ENCODE measurements around the gene MYO3B. TPM values are rescaled to one million over a fixed set of nuclear protein-coding genes. Genes with fewer than 3 reads are reported as not detected.

The MYO3B gene
- polyA plus RNA-seq, 1 donor = 0.30 TPM

DNA sequence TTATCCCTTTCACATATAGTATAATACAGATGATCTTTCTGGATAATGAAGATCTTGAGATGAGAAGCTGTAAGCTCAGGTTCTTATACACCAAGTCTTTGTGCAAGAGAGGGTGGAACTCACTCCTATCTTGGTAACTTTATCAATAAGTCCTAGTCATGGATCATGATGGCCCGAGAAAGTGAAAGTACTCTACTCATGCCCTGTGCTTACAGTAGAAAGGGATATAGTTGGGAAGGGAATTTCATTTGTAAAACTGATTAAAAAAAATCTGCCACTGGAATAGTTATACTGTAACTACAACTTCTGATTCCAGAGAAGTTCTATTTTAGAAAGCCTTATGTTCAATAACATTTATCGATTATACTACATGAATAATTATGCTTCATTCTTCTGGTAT, 51.8 kb downstream of the MYO3B start:
- H3K36me3 ChIP-seq (ENCODE audit: control insufficient read depth, insufficient read depth, low read length) = no peaks in the 10 kb centered on the region
- H3K27me3 ChIP-seq (ENCODE audit: control insufficient read depth, insufficient read depth, low read length) = peaks cover 2% of the 10 kb centered on the region
- H3K4me3 ChIP-seq (ENCODE audit: low read length) = no peak overlapping the region
- no peaks in the 10 kb centered on the region for H3K9me3 ChIP-seq (ENCODE audit: control insufficient read depth, low read depth, low read length)
- H3K27ac ChIP-seq (ENCODE audit: low read length) = no peak overlapping the region
- H3K4me1 ChIP-seq (ENCODE audit: control insufficient read depth, insufficient read depth, low read length) = no peaks in the 10 kb centered on the region
- 93% methylated on average over 2 of the region's 2 CpGs for WGBS (ENCODE audit: insufficient coverage, low lambda C conversion rate)
- DNase-seq = no peak

DNA sequence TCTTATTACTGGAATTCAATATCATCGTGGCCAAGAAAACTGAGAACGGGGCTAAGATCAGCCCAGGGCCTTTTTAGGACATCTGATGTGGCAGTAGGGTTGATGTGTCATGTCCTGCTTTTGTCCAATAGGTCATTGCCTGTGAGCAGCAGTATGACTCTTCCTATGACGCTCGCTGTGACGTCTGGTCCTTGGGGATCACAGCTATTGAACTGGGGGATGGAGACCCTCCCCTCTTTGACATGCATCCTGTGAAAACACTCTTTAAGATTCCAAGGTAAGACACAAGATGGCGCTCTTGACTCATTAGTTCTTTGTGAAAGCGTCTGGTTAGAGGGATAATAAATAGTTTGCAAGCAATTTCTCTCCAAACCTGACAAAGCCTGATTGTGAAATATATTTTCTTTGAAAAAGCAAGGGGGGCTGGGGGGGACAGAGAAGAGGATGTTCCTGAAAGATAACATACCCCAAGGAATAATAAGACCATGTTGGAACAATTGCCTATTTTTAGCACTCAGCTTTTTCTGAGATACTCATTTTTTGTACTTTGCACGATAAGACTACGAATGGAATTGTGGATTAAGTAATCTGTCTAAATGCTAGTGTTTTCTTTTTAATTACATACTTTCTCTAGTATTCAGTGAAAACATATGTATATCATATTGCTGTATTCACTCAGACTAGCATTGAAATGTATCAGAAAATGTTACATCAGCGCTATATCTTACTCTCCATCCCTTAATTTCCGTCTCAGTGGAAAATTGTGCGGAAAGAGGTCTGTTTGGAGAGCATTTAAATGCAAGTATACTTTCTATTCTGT, 58.1 kb downstream of the MYO3B start:
- H3K27me3 ChIP-seq (ENCODE audit: control insufficient read depth, insufficient read depth, low read length) = peaks cover 17% of the 10 kb centered on the region
- no peak overlapping the region for H3K4me3 ChIP-seq (ENCODE audit: low read length)
- WGBS (ENCODE audit: insufficient coverage, low lambda C conversion rate) = 100% methylated on average over 1 of the region's 12 CpGs
- no peaks in the 10 kb centered on the region for H3K9me3 ChIP-seq (ENCODE audit: control insufficient read depth, low read depth, low read length)
- H3K27ac ChIP-seq (ENCODE audit: low read length) = no peak overlapping the region
- H3K36me3 ChIP-seq (ENCODE audit: control insufficient read depth, insufficient read depth, low read length) = no peaks in the 10 kb centered on the region
- H3K4me1 ChIP-seq (ENCODE audit: control insufficient read depth, insufficient read depth, low read length) = no peaks in the 10 kb centered on the region
- peak; percentile 9 to 25 for DNase-seq

DNA sequence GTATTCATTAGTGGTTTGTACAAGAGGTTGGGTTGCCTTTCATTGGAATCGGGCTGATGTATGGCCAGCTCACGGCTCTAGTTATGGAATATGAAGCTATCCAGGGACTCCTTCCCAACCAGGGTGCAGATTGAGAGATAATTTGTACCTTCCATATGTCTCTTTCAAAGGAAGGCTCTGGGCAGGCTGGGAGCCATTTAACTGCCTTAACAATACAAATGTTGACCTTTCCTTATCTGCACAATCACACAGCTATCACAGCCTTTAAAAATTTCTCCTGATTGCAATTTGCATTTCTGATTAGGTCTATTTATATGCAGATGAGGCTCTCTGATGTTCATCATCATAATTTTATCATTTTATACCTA, 58.7 kb downstream of the MYO3B start:
- Histone ChIP-seq H3K9me3 (ENCODE audit: control insufficient read depth, low read depth, low read length) (no peaks in the 10 kb centered on the region), H3K27me3 (ENCODE audit: control insufficient read depth, insufficient read depth, low read length) (peaks cover 22% of the 10 kb centered on the region), H3K4me1 (ENCODE audit: control insufficient read depth, insufficient read depth, low read length) (no peaks in the 10 kb centered on the region), H3K4me3 (ENCODE audit: low read length) (no peak overlapping the region), H3K27ac (ENCODE audit: low read length) (no peak overlapping the region), H3K36me3 (ENCODE audit: control insufficient read depth, insufficient read depth, low read length) (no peaks in the 10 kb centered on the region)
- no CpG with 5 or more reads among the region's 2 CpGs for whole genome bisulfite sequencing (ENCODE audit: insufficient coverage, low lambda C conversion rate)
- DNase-seq = no peak

DNA sequence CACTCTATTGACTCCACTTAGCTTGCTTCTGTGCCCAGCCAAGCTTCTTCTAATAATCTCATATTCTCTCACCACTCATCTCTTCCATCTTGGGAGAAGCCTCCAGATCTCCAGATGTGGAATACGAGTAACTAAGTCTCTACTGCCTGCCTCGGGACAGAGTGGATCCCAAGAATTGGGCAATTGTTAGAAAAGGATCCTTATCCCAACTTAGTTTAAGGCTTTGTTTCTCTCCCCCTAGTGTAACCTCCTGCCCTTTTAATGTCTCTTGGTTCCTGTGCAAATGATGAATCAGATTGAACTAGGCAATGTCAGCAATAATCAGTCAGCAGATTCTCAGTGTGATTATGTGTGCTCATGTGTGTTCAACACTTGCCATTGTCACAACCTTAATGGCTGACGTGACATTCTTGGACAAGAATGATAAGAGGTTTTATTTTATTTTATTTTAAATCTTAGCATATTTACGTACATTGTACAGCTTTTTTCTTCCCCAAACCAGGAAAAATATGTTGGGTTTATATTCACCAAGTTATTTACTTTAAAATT, 59.7 kb downstream of the MYO3B start:
- WGBS (ENCODE audit: insufficient coverage, low lambda C conversion rate) = 73% methylated on average over 2 of the region's 4 CpGs

DNA sequence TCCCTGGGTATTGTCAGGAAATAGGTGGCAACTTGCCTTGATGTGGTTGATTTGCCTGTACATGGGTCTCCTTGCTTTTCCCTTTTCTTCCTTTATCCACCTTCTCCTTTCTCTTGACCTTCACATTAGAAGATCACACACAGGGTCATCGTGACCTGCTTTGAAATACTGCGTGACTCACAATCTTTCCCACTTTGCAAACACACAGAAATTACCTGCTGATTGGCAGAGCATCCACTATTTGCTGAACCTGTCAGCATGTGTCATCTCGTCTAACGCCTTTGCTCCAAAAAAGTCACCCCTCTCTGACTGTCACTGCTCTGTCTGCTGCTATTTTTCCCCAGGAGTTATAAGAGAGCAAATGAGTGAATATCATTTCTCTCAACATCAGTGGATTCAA, 60.8 kb downstream of the MYO3B start:
- Histone ChIP-seq H3K27me3 (ENCODE audit: control insufficient read depth, insufficient read depth, low read length) (peaks cover 32% of the 10 kb centered on the region), H3K4me3 (ENCODE audit: low read length) (no peak overlapping the region), H3K27ac (ENCODE audit: low read length) (no peak overlapping the region), H3K36me3 (ENCODE audit: control insufficient read depth, insufficient read depth, low read length) (no peaks in the 10 kb centered on the region), H3K4me1 (ENCODE audit: control insufficient read depth, insufficient read depth, low read length) (no peaks in the 10 kb centered on the region), H3K9me3 (ENCODE audit: control insufficient read depth, low read depth, low read length) (no peaks in the 10 kb centered on the region)
- WGBS (ENCODE audit: insufficient coverage, low lambda C conversion rate) = 0% methylated on average over 2 of the region's 4 CpGs
- no peak for DNase-seq

More for the DNA sequence above, 59.7 kb downstream of the MYO3B start:
- H3K4me1 ChIP-seq (ENCODE audit: control insufficient read depth, insufficient read depth, low read length) = no peaks in the 10 kb centered on the region
- H3K4me3 ChIP-seq (ENCODE audit: low read length) = no peak overlapping the region
- peaks cover 28% of the 10 kb centered on the region for H3K27me3 ChIP-seq (ENCODE audit: control insufficient read depth, insufficient read depth, low read length)
- DNase-seq = no peak
- no peaks in the 10 kb centered on the region for H3K9me3 ChIP-seq (ENCODE audit: control insufficient read depth, low read depth, low read length)
- no peak overlapping the region for H3K27ac ChIP-seq (ENCODE audit: low read length)
- no peaks in the 10 kb centered on the region for H3K36me3 ChIP-seq (ENCODE audit: control insufficient read depth, insufficient read depth, low read length)

DNA sequence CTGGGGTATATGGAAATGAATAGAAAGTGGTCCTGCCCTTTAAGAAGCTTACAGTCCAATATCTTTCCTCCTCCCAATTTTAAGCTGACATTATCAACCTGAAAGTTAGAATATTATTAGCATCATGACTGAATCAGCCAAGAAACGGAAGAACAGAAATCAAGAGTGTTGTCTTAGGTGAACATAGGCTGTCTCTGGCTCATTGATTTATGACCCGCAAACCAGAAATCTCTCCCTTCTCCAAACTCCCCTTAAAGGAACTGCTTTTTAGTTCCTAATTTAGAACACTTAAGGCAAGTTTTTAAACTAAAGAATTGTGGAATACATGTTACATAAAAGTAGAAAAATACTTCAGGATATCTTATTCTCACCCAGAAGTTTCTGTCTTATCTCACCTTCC, 62.7 kb downstream of the MYO3B start:
- Histone ChIP-seq H3K9me3 (ENCODE audit: control insufficient read depth, low read depth, low read length) (no peaks in the 10 kb centered on the region), H3K4me3 (ENCODE audit: low read length) (no peak overlapping the region), H3K36me3 (ENCODE audit: control insufficient read depth, insufficient read depth, low read length) (no peaks in the 10 kb centered on the region), H3K27me3 (ENCODE audit: control insufficient read depth, insufficient read depth, low read length) (peaks cover 36% of the 10 kb centered on the region), H3K27ac (ENCODE audit: low read length) (no peak overlapping the region), H3K4me1 (ENCODE audit: control insufficient read depth, insufficient read depth, low read length) (no peaks in the 10 kb centered on the region)
- DNase-seq = no peak
- WGBS (ENCODE audit: insufficient coverage, low lambda C conversion rate) = 100% methylated on average over 1 of the region's 2 CpGs

DNA sequence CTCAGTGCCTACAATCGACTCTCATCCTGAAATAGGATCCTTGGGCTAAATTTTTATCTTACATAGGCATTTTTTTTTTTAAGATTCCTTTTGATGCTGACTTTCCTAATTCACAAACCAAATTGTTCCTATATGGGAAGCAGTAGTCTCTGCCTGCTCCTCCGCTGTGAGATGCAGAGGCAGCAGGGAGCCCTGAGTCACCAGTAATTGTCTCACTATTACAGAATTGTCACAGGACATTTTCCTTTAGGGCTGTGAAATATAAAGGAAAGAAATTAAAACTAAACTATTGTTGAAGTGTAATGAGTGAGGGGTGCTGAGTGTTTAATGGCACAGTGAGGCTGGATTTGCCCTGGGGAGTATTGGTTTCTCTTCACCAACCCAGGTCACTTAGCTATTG, 63.8 kb downstream of the MYO3B start:
- Histone ChIP-seq H3K27ac (ENCODE audit: low read length) (no peak overlapping the region), H3K36me3 (ENCODE audit: control insufficient read depth, insufficient read depth, low read length) (no peaks in the 10 kb centered on the region), H3K9me3 (ENCODE audit: control insufficient read depth, low read depth, low read length) (no peaks in the 10 kb centered on the region), H3K4me3 (ENCODE audit: low read length) (no peak overlapping the region), H3K4me1 (ENCODE audit: control insufficient read depth, insufficient read depth, low read length) (no peaks in the 10 kb centered on the region), H3K27me3 (ENCODE audit: control insufficient read depth, insufficient read depth, low read length) (peaks cover 34% of the 10 kb centered on the region)
- no peak for DNase-seq
- no CpG with 5 or more reads among the region's 2 CpGs for WGBS (ENCODE audit: insufficient coverage, low lambda C conversion rate)

DNA sequence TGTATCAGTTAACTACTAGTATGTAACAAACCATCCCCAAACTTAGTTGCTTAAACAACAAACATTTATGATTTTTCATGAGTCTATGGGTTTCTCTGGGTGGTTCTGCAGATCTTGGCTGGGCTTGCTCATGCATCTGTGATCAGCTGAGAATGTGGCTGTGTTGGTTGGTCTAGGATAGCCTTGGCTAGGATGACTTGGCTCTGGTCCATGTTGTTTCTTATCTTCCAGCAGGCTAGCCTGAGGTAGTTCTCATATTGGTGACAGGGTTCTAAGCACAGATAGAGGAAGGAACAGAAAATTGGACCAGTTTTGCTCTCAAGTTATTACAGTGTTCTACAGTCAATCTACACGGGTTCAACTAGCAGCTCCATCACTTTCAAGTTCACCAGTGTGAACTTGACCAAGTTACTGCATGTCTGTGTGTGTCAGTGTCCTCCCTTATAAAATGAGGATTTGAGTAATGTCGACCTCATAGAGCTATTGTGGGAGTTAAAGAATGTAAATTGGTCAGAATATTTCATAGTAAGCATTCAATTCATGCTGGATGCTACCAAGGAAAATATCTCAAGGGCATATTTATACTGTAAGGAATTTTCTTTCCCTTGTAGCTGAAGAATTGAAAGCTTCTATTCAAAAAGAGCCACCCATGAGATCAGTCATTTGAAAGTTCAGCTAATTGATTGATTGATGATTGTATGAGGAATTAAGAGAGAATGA, 65.3 kb downstream of the MYO3B start:
- Histone ChIP-seq H3K27ac (ENCODE audit: low read length) (no peak overlapping the region), H3K9me3 (ENCODE audit: control insufficient read depth, low read depth, low read length) (no peaks in the 10 kb centered on the region), H3K4me1 (ENCODE audit: control insufficient read depth, insufficient read depth, low read length) (no peaks in the 10 kb centered on the region), H3K36me3 (ENCODE audit: control insufficient read depth, insufficient read depth, low read length) (no peaks in the 10 kb centered on the region), H3K27me3 (ENCODE audit: control insufficient read depth, insufficient read depth, low read length) (peaks cover 34% of the 10 kb centered on the region), H3K4me3 (ENCODE audit: low read length) (no peak overlapping the region)
- WGBS (ENCODE audit: insufficient coverage, low lambda C conversion rate) = no CpG with 5 or more reads among the region's 2 CpGs
- no peak for DNase-seq

DNA sequence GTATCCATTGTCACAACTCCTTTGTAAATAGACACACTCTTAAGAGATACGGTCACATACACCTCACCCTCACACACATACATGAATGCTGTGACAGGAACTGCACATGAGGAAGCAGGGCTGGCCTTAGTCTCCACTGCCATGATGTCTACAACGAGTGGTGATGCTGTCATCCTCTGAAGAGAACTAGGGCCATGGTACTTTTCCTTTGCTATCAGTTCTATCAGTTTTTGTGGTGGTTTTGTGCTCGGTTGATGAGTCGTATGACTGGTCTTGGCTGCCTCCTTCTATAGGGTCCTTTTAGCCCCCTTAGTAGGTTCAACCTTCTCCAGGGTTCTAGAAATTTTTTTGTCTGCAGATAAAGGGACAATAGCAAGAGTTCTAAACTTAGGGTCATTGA, 66.0 kb downstream of the MYO3B start:
- H3K4me3 ChIP-seq (ENCODE audit: low read length) = no peak overlapping the region
- no CpG with 5 or more reads among the region's 4 CpGs for WGBS (ENCODE audit: insufficient coverage, low lambda C conversion rate)
- no peaks in the 10 kb centered on the region for H3K36me3 ChIP-seq (ENCODE audit: control insufficient read depth, insufficient read depth, low read length)
- DNase-seq = no peak
- H3K27me3 ChIP-seq (ENCODE audit: control insufficient read depth, insufficient read depth, low read length) = peaks cover 32% of the 10 kb centered on the region
- H3K4me1 ChIP-seq (ENCODE audit: control insufficient read depth, insufficient read depth, low read length) = no peaks in the 10 kb centered on the region
- no peaks in the 10 kb centered on the region for H3K9me3 ChIP-seq (ENCODE audit: control insufficient read depth, low read depth, low read length)
- H3K27ac ChIP-seq (ENCODE audit: low read length) = no peak overlapping the region

DNA sequence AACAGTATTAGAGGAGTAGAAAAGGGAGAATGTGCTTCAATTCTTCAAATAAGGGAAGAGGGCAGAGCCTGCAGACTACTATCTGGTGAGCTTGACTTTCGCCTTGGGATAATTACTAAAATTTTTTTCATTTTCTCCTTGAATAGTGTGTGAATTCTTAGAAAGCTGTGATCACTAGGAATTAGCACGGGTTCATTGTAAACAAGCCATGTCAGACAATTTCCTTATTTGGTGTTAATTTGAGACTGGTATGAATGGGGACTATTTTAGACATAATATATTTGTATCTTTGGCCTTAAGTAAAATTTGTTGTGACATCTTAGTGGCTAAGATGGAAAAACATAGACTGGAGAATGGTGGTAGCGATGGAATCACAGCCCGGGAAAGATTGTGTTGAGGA, 66.6 kb downstream of the MYO3B start:
- no peak for DNase-seq
- no peaks in the 10 kb centered on the region for H3K9me3 ChIP-seq (ENCODE audit: control insufficient read depth, low read depth, low read length)
- no peaks in the 10 kb centered on the region for H3K36me3 ChIP-seq (ENCODE audit: control insufficient read depth, insufficient read depth, low read length)
- no peak overlapping the region for H3K4me3 ChIP-seq (ENCODE audit: low read length)
- H3K27ac ChIP-seq (ENCODE audit: low read length) = no peak overlapping the region
- WGBS (ENCODE audit: insufficient coverage, low lambda C conversion rate) = 94% methylated on average over 2 of the region's 4 CpGs
- H3K27me3 ChIP-seq (ENCODE audit: control insufficient read depth, insufficient read depth, low read length) = peaks cover 31% of the 10 kb centered on the region
- no peaks in the 10 kb centered on the region for H3K4me1 ChIP-seq (ENCODE audit: control insufficient read depth, insufficient read depth, low read length)
